ENCODE data around the gene C5orf52. TPM values are rescaled to one million over a fixed set of nuclear protein-coding genes. Genes with fewer than 3 reads are reported as not detected.
"Not testable (repeated sequence)": the region's sequence is repeated elsewhere in the genome, so short reads cannot be mapped to it uniquely, and the experiment has no call there.

Gene C5orf52
- total RNA-seq, 1 donor from 2014 or later, result not detected

DNA sequence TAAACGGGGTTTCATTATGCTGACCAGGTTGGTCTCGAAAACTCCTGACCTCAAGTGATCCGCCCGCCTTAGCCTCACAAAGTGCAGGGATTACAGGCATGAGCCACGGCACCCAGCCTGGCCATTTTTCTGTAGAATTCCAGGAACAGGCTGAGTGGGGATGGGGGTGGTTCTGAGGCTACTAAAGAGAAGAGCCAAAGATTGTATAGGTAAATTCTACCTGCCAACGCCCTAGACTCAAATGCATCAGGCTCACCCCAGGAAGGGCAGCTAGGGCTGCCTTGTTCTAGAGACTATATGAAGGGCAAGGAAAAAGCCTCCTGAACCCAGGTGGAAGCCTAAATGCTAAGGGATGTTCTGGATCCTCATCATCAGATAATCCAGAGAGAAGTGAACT lies 1.6 kb upstream of the C5orf52 start:
- Mint-ChIP-seq H3K36me3 (ENCODE audit: unreplicated experiment) (no peaks in the 10 kb centered on the region), H3K4me3 (ENCODE audit: unreplicated experiment) (no peak overlapping the region), H3K27ac (ENCODE audit: unreplicated experiment) (no peak overlapping the region), H3K4me1 (ENCODE audit: unreplicated experiment) (peaks cover 6% of the 10 kb centered on the region), H3K9me3 (ENCODE audit: unreplicated experiment) (no peaks in the 10 kb centered on the region), H3K27me3 (ENCODE audit: unreplicated experiment) (no peaks in the 10 kb centered on the region)
- peak; percentile 51 for DNase-seq (ENCODE audit: extremely low spot score, unreplicated experiment)
- TF ChIP-seq, protein P1, sequence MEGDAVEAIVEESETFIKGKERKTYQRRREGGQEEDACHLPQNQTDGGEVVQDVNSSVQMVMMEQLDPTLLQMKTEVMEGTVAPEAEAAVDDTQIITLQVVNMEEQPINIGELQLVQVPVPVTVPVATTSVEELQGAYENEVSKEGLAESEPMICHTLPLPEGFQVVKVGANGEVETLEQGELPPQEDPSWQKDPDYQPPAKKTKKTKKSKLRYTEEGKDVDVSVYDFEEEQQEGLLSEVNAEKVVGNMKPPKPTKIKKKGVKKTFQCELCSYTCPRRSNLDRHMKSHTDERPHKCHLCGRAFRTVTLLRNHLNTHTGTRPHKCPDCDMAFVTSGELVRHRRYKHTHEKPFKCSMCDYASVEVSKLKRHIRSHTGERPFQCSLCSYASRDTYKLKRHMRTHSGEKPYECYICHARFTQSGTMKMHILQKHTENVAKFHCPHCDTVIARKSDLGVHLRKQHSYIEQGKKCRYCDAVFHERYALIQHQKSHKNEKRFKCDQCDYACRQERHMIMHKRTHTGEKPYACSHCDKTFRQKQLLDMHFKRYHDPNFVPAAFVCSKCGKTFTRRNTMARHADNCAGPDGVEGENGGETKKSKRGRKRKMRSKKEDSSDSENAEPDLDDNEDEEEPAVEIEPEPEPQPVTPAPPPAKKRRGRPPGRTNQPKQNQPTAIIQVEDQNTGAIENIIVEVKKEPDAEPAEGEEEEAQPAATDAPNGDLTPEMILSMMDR (IDR thresholded peaks at IDR 0.05), result no peak

DNA sequence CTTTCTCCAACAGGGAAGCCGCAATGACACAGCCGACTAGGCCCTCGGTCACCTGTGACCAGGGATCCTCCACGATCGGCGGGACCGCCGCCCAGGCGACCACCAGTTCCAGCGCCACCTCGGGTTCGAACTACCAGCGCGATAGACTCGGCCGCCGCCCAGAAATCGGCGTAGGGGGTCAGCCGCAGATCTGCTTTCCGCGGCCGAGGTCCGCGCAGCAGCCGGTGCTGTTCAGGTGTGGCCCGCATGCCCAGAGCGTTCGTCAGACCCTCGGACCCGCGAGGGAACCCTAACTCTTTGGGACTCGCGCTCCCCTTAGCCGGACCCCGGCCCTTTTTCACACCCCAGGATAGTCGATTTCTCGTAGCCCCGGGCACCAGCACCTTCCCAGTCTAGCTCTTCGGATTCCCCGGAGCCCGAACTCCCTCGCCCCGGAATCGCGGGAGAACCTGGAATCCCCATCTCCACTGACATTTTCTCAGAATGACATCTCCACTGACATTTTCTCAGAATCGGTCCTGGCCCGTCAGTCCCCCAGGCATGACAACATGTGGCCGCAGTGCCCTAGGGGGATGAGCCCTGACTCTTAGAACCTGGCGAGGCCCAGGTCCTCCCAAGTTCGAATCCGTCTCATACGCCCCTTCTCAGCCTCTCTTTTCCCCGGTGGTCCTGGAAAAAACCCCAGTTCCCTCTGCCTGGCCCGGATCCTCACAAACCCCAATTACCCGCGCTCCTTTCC lies 428 bp downstream of the C5orf52 start:
- Mint-ChIP-seq H3K9me3 (ENCODE audit: unreplicated experiment) (no peaks in the 10 kb centered on the region), H3K4me3 (ENCODE audit: unreplicated experiment) (peak overlapping the region; percentile 83), H3K4me1 (ENCODE audit: unreplicated experiment) (peaks cover 6% of the 10 kb centered on the region), H3K36me3 (ENCODE audit: unreplicated experiment) (no peaks in the 10 kb centered on the region), H3K27ac (ENCODE audit: unreplicated experiment) (peak overlapping the region; percentile 70), H3K27me3 (ENCODE audit: unreplicated experiment) (no peaks in the 10 kb centered on the region)
- TF ChIP-seq, protein P1 (IDR thresholded peaks at IDR 0.05), result no peak
- peak; percentile 76 for DNase-seq (ENCODE audit: extremely low spot score, unreplicated experiment)

DNA sequence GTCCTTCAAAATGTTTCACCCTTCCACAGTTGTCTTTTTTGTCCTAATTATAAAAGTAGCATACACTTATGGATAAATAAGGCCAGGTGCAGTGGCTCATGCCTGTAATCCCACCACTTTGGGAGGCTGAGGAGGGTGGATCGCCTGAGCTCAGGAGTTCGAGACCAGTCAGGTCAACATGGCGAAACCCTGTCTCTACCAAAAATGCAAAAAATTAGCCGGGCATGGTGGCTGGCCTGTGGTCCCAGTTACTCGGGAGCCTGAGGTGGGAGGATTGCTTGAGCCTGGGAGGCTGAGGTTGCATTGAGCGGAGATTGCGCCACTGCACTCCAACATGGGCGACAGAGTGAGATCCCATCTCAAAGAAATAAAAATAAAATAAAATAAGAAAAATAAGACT lies 1.6 kb downstream of the C5orf52 start:
- Mint-ChIP-seq H3K4me1 (ENCODE audit: unreplicated experiment) (peaks cover 6% of the 10 kb centered on the region), H3K9me3 (ENCODE audit: unreplicated experiment) (no peaks in the 10 kb centered on the region), H3K4me3 (ENCODE audit: unreplicated experiment) (no peak overlapping the region), H3K27ac (ENCODE audit: unreplicated experiment) (no peak overlapping the region), H3K36me3 (ENCODE audit: unreplicated experiment) (no peaks in the 10 kb centered on the region), H3K27me3 (ENCODE audit: unreplicated experiment) (no peaks in the 10 kb centered on the region)
- DNase-seq (ENCODE audit: extremely low spot score, unreplicated experiment), result peak; percentile 38
- TF ChIP-seq, protein P1 (IDR thresholded peaks at IDR 0.05), result no peak

DNA sequence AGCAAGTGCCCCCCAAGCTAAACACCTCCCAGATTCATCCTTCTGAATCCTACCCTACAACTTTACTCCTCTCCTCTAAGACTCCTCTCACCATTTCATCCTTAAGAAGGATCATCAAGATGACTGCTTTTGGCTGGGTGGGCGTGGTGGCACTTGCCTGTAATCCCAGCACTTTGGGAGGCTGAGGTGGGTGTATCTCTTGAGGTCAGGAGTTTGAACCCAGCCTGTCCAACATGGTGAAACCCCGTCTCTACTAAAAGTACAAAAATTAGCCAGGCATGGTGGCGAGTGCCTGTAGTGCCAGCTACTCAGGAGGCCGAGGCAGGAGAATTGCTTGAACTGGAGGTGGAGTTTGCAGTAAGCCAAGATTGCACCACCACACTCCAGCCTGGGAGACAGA lies 3.0 kb downstream of the C5orf52 start:
- peak; percentile 51 for DNase-seq (ENCODE audit: extremely low spot score, unreplicated experiment)
- H3K4me3 Mint-ChIP-seq (ENCODE audit: unreplicated experiment); H3K4me1 Mint-ChIP-seq (ENCODE audit: unreplicated experiment); H3K36me3 Mint-ChIP-seq (ENCODE audit: unreplicated experiment); H3K27ac Mint-ChIP-seq (ENCODE audit: unreplicated experiment); H3K27me3 Mint-ChIP-seq (ENCODE audit: unreplicated experiment); H3K9me3 Mint-ChIP-seq (ENCODE audit: unreplicated experiment): not testable (repeated sequence)

DNA sequence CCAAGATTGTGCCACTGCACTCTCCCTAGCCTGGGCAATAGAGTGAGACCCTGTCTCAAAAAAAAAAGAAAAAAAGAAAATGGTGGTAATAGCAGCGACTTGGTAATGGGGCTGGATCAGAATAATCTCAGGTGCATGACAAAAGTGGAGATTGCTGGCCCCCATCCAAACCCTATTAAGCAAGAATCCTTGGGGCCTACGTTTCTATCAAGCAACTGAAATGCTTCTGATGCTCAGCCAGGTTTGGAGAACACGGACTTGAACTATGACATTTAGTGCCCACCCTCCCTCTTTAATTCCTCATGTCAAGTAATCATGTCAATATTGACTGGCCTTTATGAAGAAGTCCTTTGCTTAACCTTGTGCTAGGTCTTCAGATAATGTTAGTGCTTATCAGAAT lies 6.6 kb downstream of the C5orf52 start:
- Mint-ChIP-seq H3K36me3 (ENCODE audit: unreplicated experiment) (no peaks in the 10 kb centered on the region), H3K4me1 (ENCODE audit: unreplicated experiment) (no peaks in the 10 kb centered on the region), H3K9me3 (ENCODE audit: unreplicated experiment) (no peaks in the 10 kb centered on the region), H3K27ac (ENCODE audit: unreplicated experiment) (no peak overlapping the region), H3K4me3 (ENCODE audit: unreplicated experiment) (no peak overlapping the region), H3K27me3 (ENCODE audit: unreplicated experiment) (no peaks in the 10 kb centered on the region)
- peak; percentile 21 for DNase-seq (ENCODE audit: extremely low spot score, unreplicated experiment)
- TF ChIP-seq, protein P1 (IDR thresholded peaks at IDR 0.05), result no peak

Measured in osteocyte (in vitro differentiated cells).